ENCODE measurements around the gene POC1A. TPM values are rescaled to one million over a fixed set of nuclear protein-coding genes. Genes with fewer than 3 reads are reported as not detected.
"Not testable (repeated sequence)": the region's sequence is repeated elsewhere in the genome, so short reads cannot be mapped to it uniquely, and the experiment has no call there.

POC1A gene
- total RNA-seq, 2 experiments from 2014 or later, result 23.4 to 26.1 TPM

GRCh38 chr3:52173101-52173500 is 18.9 kb upstream of the POC1A start:
- Mint-ChIP-seq H3K4me1 (no peaks in the 10 kb centered on the region), H3K36me3 (ENCODE audit: low read depth) (no peaks in the 10 kb centered on the region), H3K9me3 (ENCODE audit: low read depth) (no peaks in the 10 kb centered on the region), H3K27ac (no peak overlapping the region), H3K4me3 (no peak overlapping the region), H3K27me3 (no peaks in the 10 kb centered on the region)
- ChIA-PET POLR2A (no interaction called here), CTCF (interaction anchor here (0.6 kb wide), 1 partner anchor 309 kb away, joined by 3 read pairs; no protein-coding TSS in a partner anchor)
- no peak for ATAC-seq
- no peak for DNase-seq
- intact Hi-C loops (cut with DNase I, micrococcal nuclease), result no loop called here

GRCh38 chr3:52172262-52172757 is 18.1 kb upstream of the POC1A start:
- Mint-ChIP-seq H3K27me3 (no peaks in the 10 kb centered on the region), H3K4me3 (no peak overlapping the region), H3K27ac (no peak overlapping the region), H3K36me3 (ENCODE audit: low read depth) (no peaks in the 10 kb centered on the region), H3K9me3 (ENCODE audit: low read depth) (no peaks in the 10 kb centered on the region), H3K4me1 (no peaks in the 10 kb centered on the region)
- ATAC-seq (no peak), DNase-seq (no peak)
- CTCF ChIA-PET, result interaction anchor here (0.5 kb wide), 1 partner anchor 24 kb away, joined by 3 read pairs; no protein-coding TSS in a partner anchor
- intact Hi-C loops (cut with DNase I, micrococcal nuclease), result no loop called here
- POLR2A ChIA-PET, result no interaction called here

GRCh38 chr3:52171514-52172261 is 17.5 kb upstream of the POC1A start:
- Mint-ChIP-seq H3K27ac (no peak overlapping the region), H3K4me1 (no peaks in the 10 kb centered on the region), H3K27me3 (no peaks in the 10 kb centered on the region), H3K36me3 (ENCODE audit: low read depth) (no peaks in the 10 kb centered on the region), H3K4me3 (no peak overlapping the region), H3K9me3 (ENCODE audit: low read depth) (no peaks in the 10 kb centered on the region)
- intact Hi-C loops (cut with DNase I, micrococcal nuclease), result no loop called here
- ATAC-seq (peak; percentile 44), DNase-seq (no peak)
- ChIA-PET POLR2A (no interaction called here), CTCF (interaction anchor here (0.5 to 1.2 kb wide), 2 partner anchors 17 to 25 kb away, joined by 3 read pairs; partner anchors contain the start of gene POC1A)

GRCh38 chr3:52170217-52170616 is 16.0 kb upstream of the POC1A start:
- ATAC-seq; H3K36me3 Mint-ChIP-seq (ENCODE audit: low read depth); H3K27ac Mint-ChIP-seq; H3K9me3 Mint-ChIP-seq (ENCODE audit: low read depth); H3K27me3 Mint-ChIP-seq; H3K4me3 Mint-ChIP-seq; H3K4me1 Mint-ChIP-seq; intact Hi-C loops (cut with DNase I, micrococcal nuclease); DNase-seq: not testable (repeated sequence)
- ChIA-PET POLR2A (interaction anchor here (0.6 kb wide), 1 partner anchor 13 kb away, joined by 3 read pairs; no protein-coding TSS in a partner anchor), CTCF (interaction anchor here (0.8 to 1.2 kb wide), 3 partner anchors 10 to 327 kb away, joined by 3 to 4 read pairs (median 3); no protein-coding TSS in a partner anchor)

- POLR2A ChIA-PET, result interaction anchor here (0.7 kb wide), 1 partner anchor 172 kb away, joined by 3 read pairs; no protein-coding TSS in a partner anchor
These were observed 13.0 kb upstream of the POC1A start for GRCh38 chr3:52167240-52167639.

GRCh38 chr3:52162250-52162872 is 8.1 kb upstream of the POC1A start:
- POLR2A ChIA-PET, result no interaction called here

More at GRCh38 chr3:52167240-52167639, 13.0 kb upstream of the POC1A start:
- intact Hi-C loops (cut with DNase I, micrococcal nuclease), result no loop called here
- Mint-ChIP-seq H3K36me3 (ENCODE audit: low read depth) (no peaks in the 10 kb centered on the region), H3K27me3 (no peaks in the 10 kb centered on the region), H3K4me3 (no peak overlapping the region), H3K27ac (no peak overlapping the region), H3K4me1 (no peaks in the 10 kb centered on the region), H3K9me3 (ENCODE audit: low read depth) (no peaks in the 10 kb centered on the region)
- CTCF ChIA-PET, result interaction anchor here (0.6 to 1.9 kb wide), 3 partner anchors 34 to 1693 kb away, joined by 3 to 6 read pairs (median 3); no protein-coding TSS in a partner anchor
- DNase-seq, result no peak
- ATAC-seq, result no peak

GRCh38 chr3:52159503-52159902 is 5.3 kb upstream of the POC1A start:
- POLR2A ChIA-PET, result no interaction called here
- intact Hi-C loops (cut with DNase I, micrococcal nuclease), result loop anchor here in 1 of 2 experiments (10.0 kb wide), 1 partner anchor 775 kb away; the partner anchor contains the start of gene MANF
- H3K9me3 Mint-ChIP-seq (ENCODE audit: low read depth), result no peaks in the 10 kb centered on the region
- no peaks in the 10 kb centered on the region for H3K36me3 Mint-ChIP-seq (ENCODE audit: low read depth)
- DNase-seq (no peak), ATAC-seq (no peak)
- CTCF ChIA-PET, result interaction anchor here (0.7 to 1.0 kb wide), 2 partner anchors 158 kb away, joined by 3 to 5 read pairs; no protein-coding TSS in a partner anchor
- no peak overlapping the region for H3K27ac Mint-ChIP-seq
- H3K4me1 Mint-ChIP-seq, result peaks cover 9% of the 10 kb centered on the region
- no peaks in the 10 kb centered on the region for H3K27me3 Mint-ChIP-seq
- no peak overlapping the region for H3K4me3 Mint-ChIP-seq

More at GRCh38 chr3:52162250-52162872, 8.1 kb upstream of the POC1A start:
- Mint-ChIP-seq H3K4me1 (no peaks in the 10 kb centered on the region), H3K27me3 (no peaks in the 10 kb centered on the region), H3K27ac (no peak overlapping the region), H3K9me3 (ENCODE audit: low read depth) (no peaks in the 10 kb centered on the region), H3K4me3 (no peak overlapping the region), H3K36me3 (ENCODE audit: low read depth) (no peaks in the 10 kb centered on the region)
- intact Hi-C loops (cut with DNase I, micrococcal nuclease), result no loop called here
- CTCF ChIA-PET, result interaction anchor here (0.6 kb wide), 1 partner anchor 212 kb away, joined by 3 read pairs; no protein-coding TSS in a partner anchor
- DNase-seq (no peak), ATAC-seq (no peak)

GRCh38 chr3:52155912-52156311 is 1.7 kb upstream of the POC1A start:
- CTCF ChIA-PET, result interaction anchor here (0.6 kb wide), 1 partner anchor 181 kb away, joined by 3 read pairs; the partner anchor contains the start of gene ABHD14A

GRCh38 chr3:52153389-52154096 is 680 bp downstream of the POC1A start:
- H3K27ac Mint-ChIP-seq, result peak overlapping the region; percentile 55
- H3K36me3 Mint-ChIP-seq (ENCODE audit: low read depth), result peaks cover 4% of the 10 kb centered on the region
- H3K4me3 Mint-ChIP-seq, result peak overlapping the region; percentile 80
- CTCF ChIA-PET, result interaction anchor here (0.7 to 2.3 kb wide), 12 partner anchors 9 to 199 kb away, joined by 3 to 13 read pairs (median 4); partner anchors contain the start of gene RPL29
- POLR2A ChIA-PET, result interaction anchor here (1.2 to 2.0 kb wide), 4 partner anchors 95 to 654 kb away, joined by 3 to 18 read pairs (median 8); partner anchors contain the start of genes DCAF1, DUSP7 and RPL29
- no peak for ATAC-seq
- H3K9me3 Mint-ChIP-seq (ENCODE audit: low read depth), result no peaks in the 10 kb centered on the region
- H3K27me3 Mint-ChIP-seq, result no peaks in the 10 kb centered on the region
- peak; percentile 47 for DNase-seq
- peaks cover 19% of the 10 kb centered on the region for H3K4me1 Mint-ChIP-seq
- intact Hi-C loops (cut with DNase I, micrococcal nuclease), result loop anchor here (1.0 to 10.0 kb wide), 18 partner anchors 43 to 769 kb away; partner anchors contain the start of genes WDR82 (in 2 of the 2), ABHD14A (in 1 of the 2), ABHD14B (in 1 of the 2) and ACY1 (in 1 of the 2)

More at GRCh38 chr3:52155912-52156311, 1.7 kb upstream of the POC1A start:
- peaks cover 19% of the 10 kb centered on the region for H3K4me1 Mint-ChIP-seq
- H3K27ac Mint-ChIP-seq, result peak overlapping the region; percentile 63
- intact Hi-C loops (cut with DNase I, micrococcal nuclease), result loop anchor here (2.0 to 10.0 kb wide), 4 partner anchors 41 to 771 kb away; partner anchors contain the start of genes ABHD14A (in 1 of the 2), ABHD14B (in 1 of the 2), MANF (in 1 of the 2) and WDR82 (in 1 of the 2)
- H3K27me3 Mint-ChIP-seq, result no peaks in the 10 kb centered on the region
- no peaks in the 10 kb centered on the region for H3K9me3 Mint-ChIP-seq (ENCODE audit: low read depth)
- peak overlapping the region; percentile 80 for H3K4me3 Mint-ChIP-seq
- ATAC-seq (no peak), DNase-seq (no peak)
- H3K36me3 Mint-ChIP-seq (ENCODE audit: low read depth), result no peaks in the 10 kb centered on the region
- POLR2A ChIA-PET, result interaction anchor here (0.7 to 2.0 kb wide), 2 partner anchors 160 to 297 kb away, joined by 4 to 10 read pairs; partner anchors contain the start of gene RPL29

GRCh38 chr3:52151991-52152390 is 2.2 kb downstream of the POC1A start:
- H3K27me3 Mint-ChIP-seq; H3K36me3 Mint-ChIP-seq (ENCODE audit: low read depth); CTCF ChIA-PET; ATAC-seq; DNase-seq; H3K4me3 Mint-ChIP-seq; H3K9me3 Mint-ChIP-seq (ENCODE audit: low read depth); POLR2A ChIA-PET; H3K27ac Mint-ChIP-seq: not testable (repeated sequence)
- peaks cover 19% of the 10 kb centered on the region for H3K4me1 Mint-ChIP-seq
- intact Hi-C loops (cut with DNase I, micrococcal nuclease), result loop anchor here (5.0 to 10.0 kb wide), 4 partner anchors 125 to 767 kb away; partner anchors contain the start of genes GLT8D1 (in 1 of the 2), GNL3 (in 1 of the 2), MANF (in 1 of the 2) and PBRM1 (in 1 of the 2)
